DOHH2 (cell line): Measurements from ENCODE around the gene RPL19.

Experiments used
- EZH2phosphoT487 ChIP-seq: fragments of 200-600 bp; sonication (generic); IDR thresholded peaks from 2 replicates; pipeline ENCODE4 v1.6.1; 2017; ENCODE audit warnings: borderline replicate concordance, mild to moderate bottlenecking, antibody characterized with exemption, low read length, moderate library complexity, mixed read lengths
- TF ChIP-seq, protein P1 (sequence below): fragments of 200-600 bp; sonication (generic); IDR thresholded peaks from one replicate; pipeline ENCODE4 v1.5.1; 2014; ENCODE audit warnings: antibody characterized with exemption, mild to moderate bottlenecking, low read depth, low read length; ENCODE audit not compliant: poor library complexity, severe bottlenecking

DNA sequence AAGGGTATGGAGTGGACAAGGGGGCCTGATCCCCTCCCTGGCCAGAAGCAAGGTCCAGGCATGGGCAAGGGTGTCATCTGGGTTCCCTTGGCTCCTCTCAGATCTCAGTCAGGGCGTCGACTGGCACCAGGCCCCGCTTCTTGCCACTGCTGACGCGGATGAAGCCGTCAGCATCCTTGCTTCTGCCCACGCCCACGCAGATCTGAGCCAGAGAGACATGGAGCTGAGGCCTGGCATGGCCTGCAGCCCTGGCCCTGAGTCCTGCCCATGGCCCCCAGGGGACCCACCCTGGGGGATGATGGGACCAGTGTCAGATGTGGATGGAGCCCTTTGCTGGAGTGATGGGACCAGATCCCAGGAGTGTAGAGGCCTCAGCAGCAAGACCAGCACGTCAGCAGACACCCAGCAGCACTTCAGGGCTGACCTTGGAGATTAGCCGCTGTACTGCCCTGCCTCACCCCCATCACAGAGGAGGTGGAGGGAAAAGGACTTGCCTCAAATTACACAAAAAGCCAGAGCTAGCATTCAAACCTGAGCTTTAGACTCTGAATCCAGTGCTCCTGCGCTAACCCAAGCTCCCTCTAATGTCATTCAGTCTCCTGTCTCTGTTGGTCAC, 12.2 kb downstream of the RPL19 start:
- TF ChIP-seq, protein P1, sequence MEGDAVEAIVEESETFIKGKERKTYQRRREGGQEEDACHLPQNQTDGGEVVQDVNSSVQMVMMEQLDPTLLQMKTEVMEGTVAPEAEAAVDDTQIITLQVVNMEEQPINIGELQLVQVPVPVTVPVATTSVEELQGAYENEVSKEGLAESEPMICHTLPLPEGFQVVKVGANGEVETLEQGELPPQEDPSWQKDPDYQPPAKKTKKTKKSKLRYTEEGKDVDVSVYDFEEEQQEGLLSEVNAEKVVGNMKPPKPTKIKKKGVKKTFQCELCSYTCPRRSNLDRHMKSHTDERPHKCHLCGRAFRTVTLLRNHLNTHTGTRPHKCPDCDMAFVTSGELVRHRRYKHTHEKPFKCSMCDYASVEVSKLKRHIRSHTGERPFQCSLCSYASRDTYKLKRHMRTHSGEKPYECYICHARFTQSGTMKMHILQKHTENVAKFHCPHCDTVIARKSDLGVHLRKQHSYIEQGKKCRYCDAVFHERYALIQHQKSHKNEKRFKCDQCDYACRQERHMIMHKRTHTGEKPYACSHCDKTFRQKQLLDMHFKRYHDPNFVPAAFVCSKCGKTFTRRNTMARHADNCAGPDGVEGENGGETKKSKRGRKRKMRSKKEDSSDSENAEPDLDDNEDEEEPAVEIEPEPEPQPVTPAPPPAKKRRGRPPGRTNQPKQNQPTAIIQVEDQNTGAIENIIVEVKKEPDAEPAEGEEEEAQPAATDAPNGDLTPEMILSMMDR: no peak
- TF ChIP-seq EZH2phosphoT487: no peak
